Measurements from ENCODE around the gene GPBP1. TPM values are rescaled to one million over a fixed set of nuclear protein-coding genes. Genes with fewer than 3 reads are reported as not detected.

Gene GPBP1
- total and polyA plus RNA-seq, 2 donors (not counting 3 experiments of a cell fraction or from before 2014, with no cell fraction given), result 11.7 to 57.4 TPM

DNA sequence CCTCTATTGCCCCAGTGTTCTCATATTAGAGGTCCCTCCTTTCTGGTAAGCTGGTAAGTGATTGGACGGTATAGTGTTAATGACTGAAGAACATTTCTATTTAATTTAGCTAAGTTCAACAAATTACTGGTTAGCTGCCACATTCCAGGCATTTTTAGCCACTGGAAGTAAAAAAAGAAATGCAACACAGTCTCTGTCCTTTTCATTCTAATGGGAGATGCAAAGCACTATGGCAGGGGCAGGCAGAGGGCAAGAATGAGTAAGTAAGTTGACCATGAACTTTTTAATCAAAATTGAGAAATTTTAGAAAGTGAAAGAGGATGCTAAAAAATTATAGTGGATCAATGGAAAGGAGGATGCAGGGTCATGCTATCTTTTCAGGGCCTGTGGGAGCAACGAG, 137.4 kb downstream of the GPBP1 start:
- intact Hi-C loops (cut with micrococcal nuclease), result no loop called here
- H3K4me1 ChIP-seq (ENCODE audit: control insufficient read depth, extremely low read depth, insufficient read depth, low read length), result no peaks in the 10 kb centered on the region
- ChIA-PET CTCF (no interaction called here), POLR2A (no interaction called here)
- dilution Hi-C loops (cut with MboI; ENCODE audit: extremely low pct_ligation_motif_present, low sequenced_read_pairs), result no loop called here
- no peak overlapping the region for H3K27ac ChIP-seq (ENCODE audit: insufficient read depth, low read depth, low read length)
- TF ChIP-seq, protein P1, sequence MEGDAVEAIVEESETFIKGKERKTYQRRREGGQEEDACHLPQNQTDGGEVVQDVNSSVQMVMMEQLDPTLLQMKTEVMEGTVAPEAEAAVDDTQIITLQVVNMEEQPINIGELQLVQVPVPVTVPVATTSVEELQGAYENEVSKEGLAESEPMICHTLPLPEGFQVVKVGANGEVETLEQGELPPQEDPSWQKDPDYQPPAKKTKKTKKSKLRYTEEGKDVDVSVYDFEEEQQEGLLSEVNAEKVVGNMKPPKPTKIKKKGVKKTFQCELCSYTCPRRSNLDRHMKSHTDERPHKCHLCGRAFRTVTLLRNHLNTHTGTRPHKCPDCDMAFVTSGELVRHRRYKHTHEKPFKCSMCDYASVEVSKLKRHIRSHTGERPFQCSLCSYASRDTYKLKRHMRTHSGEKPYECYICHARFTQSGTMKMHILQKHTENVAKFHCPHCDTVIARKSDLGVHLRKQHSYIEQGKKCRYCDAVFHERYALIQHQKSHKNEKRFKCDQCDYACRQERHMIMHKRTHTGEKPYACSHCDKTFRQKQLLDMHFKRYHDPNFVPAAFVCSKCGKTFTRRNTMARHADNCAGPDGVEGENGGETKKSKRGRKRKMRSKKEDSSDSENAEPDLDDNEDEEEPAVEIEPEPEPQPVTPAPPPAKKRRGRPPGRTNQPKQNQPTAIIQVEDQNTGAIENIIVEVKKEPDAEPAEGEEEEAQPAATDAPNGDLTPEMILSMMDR (IDR thresholded peaks at IDR 0.05; ENCODE audit: extremely low read depth in 1 of 2, insufficient read depth in 1 of 2, low read depth in 1 of 2, low read length in 2 of 2), result no peak
- TF ChIP-seq POLR2AphosphoS5 (IDR thresholded peaks at IDR 0.05; ENCODE audit: insufficient read depth, low read depth, low read length), result no peak
- TF ChIP-seq MYC (IDR thresholded peaks at IDR 0.05; ENCODE audit: low read depth, low read length), result no peak
- TF ChIP-seq JUN (IDR thresholded peaks at IDR 0.05; ENCODE audit: borderline replicate concordance, insufficient read depth, insufficient read length, low read depth), result no peak
- TF ChIP-seq FOS (IDR thresholded peaks at IDR 0.05; ENCODE audit: borderline replicate concordance, insufficient read depth, low read length), result no peak
- TF ChIP-seq GATA2 (IDR thresholded peaks at IDR 0.05; ENCODE audit: insufficient read depth, insufficient read length, low read depth, low read length), result no peak
- no peak for TF ChIP-seq POLR2A (IDR thresholded peaks at IDR 0.05; ENCODE audit: low read depth, low read length)
- no peak for TF ChIP-seq EZH2 (IDR thresholded peaks at IDR 0.05; ENCODE audit: borderline replicate concordance, low read depth, low read length, severe bottlenecking)
- TF ChIP-seq, protein P2, sequence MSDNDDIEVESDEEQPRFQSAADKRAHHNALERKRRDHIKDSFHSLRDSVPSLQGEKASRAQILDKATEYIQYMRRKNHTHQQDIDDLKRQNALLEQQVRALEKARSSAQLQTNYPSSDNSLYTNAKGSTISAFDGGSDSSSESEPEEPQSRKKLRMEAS (IDR thresholded peaks at IDR 0.05; ENCODE audit: insufficient read depth, insufficient read length), result no peak
- BruUV-seq (replicated peaks), result no TSS peak
- H3K9me3 ChIP-seq (replicated peaks; ENCODE audit: control insufficient read depth, insufficient read depth, low read length), result no peaks in the 10 kb centered on the region
- H3K9ac ChIP-seq (replicated peaks; ENCODE audit: extremely low read depth, insufficient read depth, low read length), result no peak overlapping the region
- H2AFZ ChIP-seq (ENCODE audit: low read depth, low read length), result no peak overlapping the region
- FAIRE-seq (no peak), DNase-seq (ENCODE audit: low read depth, low spot score) (no peak)
- H4K20me1 ChIP-seq (replicated peaks; ENCODE audit: control insufficient read depth, extremely low read depth, insufficient read depth, low read length), result no peaks in the 10 kb centered on the region
- no peaks in the 10 kb centered on the region for H3K9me1 ChIP-seq (replicated peaks; ENCODE audit: control insufficient read depth, extremely low read depth, insufficient read depth, low read length)
- no peaks in the 10 kb centered on the region for H3K36me3 ChIP-seq (ENCODE audit: control insufficient read depth in 2 of 2, extremely low read depth in 1 of 2, insufficient read depth in 2 of 2, low read length in 2 of 2)
- H3K4me3 ChIP-seq (replicated peaks in 1 of 3; ENCODE audit: insufficient read depth in 1 of 3, low read depth in 1 of 3, low read length in 3 of 3), result no peak overlapping the region
- H3K79me2 ChIP-seq (ENCODE audit: control insufficient read depth, insufficient read depth, low read length), result no peaks in the 10 kb centered on the region
- H3K4me2 ChIP-seq (ENCODE audit: insufficient read depth, low read length), result no peak overlapping the region
- H3K27me3 ChIP-seq (ENCODE audit: control insufficient read depth in 2 of 2, insufficient read depth in 2 of 2, low read length in 2 of 2), result no peaks in the 10 kb centered on the region
